NCI-H774 (cell line): ENCODE results near the gene FOXD4L3.
"Not testable (repeated sequence)": the region's sequence is repeated elsewhere in the genome, so short reads cannot be mapped to it uniquely, and the experiment has no call there.

Source experiments
- DNase-seq: peaks from one replicate; lab custom pipeline; 2025; lab: John Stamatoyannopoulos, UW

FOXD4L3 gene

DNA sequence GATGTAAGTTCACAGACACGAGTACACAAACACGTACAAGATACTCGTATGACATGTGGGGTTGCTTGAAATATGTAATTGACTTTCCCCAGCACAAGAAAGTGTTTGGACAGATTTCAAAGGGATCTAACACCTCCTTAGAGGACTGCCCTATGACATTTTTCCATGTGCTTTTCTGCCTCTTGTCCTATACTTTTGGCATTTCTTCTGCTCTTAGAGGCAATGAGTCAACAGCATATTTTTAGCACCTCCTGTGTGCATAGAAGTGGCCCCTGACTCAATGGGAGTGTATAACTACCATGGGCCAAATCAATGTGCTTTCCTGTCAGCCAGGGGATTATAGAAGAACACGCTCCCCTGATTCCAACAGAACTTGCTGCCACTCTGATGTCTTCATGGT is 49.0 kb downstream of the FOXD4L3 start:
- DNase-seq: not testable (repeated sequence)
